ENCODE data around the gene ATRNL1.

- TF ChIP-seq CTCF (IDR thresholded peaks at IDR 0.05) (no peak), POLR2AphosphoS5 (IDR thresholded peaks at IDR 0.05) (no peak), POLR2A (IDR thresholded peaks at IDR 0.05) (no peak)
Measured at GRCh38 chr10:115525141-115525540, 432.0 kb downstream of the ATRNL1 start.

Measured in suprapubic skin (tissue), 4 donors.